GM12865 (cell line): ENCODE data around the gene CREBBP.

ENCODE experiments used
- DNase-seq: peaks from one replicate; pipeline ENCODE4 v3.0.0; 2010; ENCODE audit warnings: low read depth
- H3K4me3 ChIP-seq: 2 replicates; pipeline ENCODE4 v1.5.1; 2011; ENCODE audit warnings: mild to moderate bottlenecking, low read depth, low read length, control low read depth
- TF ChIP-seq, protein P1 (sequence below): IDR thresholded peaks from 2 replicates; pipeline ENCODE4 v1.5.1; 2011; ENCODE audit warnings: low read length, control low read depth, low read depth, inconsistent platforms; ENCODE audit not compliant: insufficient read depth; ENCODE audit errors: missing control alignments

Gene CREBBP

DNA sequence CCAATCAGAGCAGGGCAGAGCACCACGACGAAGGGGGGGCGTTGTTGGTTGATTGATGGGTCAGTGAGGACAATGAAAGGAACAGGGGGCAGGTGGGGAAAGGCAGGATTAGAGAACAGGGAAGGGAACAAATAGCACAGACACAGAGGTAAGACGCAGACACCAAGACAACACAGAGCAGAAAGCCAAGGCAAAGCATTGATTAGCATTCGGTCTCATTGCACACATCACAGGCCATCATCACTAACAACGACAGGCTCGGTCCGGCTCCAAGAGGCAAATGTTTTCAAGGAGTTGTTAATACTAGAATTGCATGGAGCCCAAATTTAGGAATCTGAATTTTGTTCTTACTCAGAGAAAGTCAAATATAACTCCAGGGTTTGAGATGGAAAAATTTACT, 128.6 kb downstream of the CREBBP start:
- TF ChIP-seq, protein P1, sequence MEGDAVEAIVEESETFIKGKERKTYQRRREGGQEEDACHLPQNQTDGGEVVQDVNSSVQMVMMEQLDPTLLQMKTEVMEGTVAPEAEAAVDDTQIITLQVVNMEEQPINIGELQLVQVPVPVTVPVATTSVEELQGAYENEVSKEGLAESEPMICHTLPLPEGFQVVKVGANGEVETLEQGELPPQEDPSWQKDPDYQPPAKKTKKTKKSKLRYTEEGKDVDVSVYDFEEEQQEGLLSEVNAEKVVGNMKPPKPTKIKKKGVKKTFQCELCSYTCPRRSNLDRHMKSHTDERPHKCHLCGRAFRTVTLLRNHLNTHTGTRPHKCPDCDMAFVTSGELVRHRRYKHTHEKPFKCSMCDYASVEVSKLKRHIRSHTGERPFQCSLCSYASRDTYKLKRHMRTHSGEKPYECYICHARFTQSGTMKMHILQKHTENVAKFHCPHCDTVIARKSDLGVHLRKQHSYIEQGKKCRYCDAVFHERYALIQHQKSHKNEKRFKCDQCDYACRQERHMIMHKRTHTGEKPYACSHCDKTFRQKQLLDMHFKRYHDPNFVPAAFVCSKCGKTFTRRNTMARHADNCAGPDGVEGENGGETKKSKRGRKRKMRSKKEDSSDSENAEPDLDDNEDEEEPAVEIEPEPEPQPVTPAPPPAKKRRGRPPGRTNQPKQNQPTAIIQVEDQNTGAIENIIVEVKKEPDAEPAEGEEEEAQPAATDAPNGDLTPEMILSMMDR, result no peak
- DNase-seq, result no peak
- H3K4me3 ChIP-seq, result no peak overlapping the region

DNA sequence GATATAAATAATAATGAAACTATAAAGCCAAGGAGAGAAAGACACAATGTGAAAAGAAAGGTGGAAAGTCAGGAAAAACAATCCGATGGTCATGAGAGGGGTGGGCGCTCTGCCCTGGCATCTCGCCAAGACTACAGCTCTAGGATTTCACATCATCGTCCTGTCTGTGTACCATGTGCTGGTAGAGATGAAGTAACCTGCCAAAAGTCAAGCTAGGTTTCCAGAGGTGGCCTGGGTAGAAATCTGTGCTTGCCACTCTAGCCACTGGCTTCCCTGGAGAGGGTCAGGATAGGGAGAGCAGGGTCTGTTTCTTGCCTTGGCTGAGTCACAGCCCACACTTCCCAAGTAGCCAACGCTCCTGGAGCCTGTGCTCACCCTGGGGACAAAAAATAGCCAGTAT, 132.2 kb downstream of the CREBBP start:
- H3K4me3 ChIP-seq, result no peak overlapping the region
- TF ChIP-seq, protein P1, result no peak
- DNase-seq, result no peak

DNA sequence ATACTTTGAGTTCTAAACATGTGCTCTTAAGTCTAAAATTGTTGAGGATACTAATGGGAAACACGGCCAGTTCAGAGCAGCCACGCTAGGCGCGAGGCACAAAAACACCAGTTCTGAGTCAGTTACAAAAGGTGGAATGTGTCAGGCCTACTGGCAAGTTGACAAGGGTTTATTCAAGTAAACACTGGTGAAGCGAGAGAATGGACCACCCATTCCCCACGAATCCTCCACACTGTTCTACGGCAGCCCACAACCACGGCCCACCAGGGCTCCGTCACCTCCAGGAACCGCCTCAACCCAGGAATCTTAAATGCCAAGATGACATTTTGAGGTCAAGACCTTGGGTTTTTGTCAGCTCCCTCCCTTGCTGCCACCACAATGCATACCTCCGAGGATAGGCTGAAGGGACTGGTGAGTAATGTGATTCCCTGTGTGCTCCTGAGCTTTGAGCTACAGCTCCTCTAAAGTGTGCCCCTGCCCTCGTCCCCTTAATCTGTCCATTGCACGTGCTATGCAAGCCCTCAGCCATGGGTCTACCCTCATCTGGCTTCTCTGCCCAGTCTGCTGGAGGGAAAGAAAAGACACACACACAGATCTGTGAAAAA, 134.7 kb downstream of the CREBBP start:
- no peak overlapping the region for H3K4me3 ChIP-seq
- no peak for DNase-seq
- TF ChIP-seq, protein P1, result no peak

DNA sequence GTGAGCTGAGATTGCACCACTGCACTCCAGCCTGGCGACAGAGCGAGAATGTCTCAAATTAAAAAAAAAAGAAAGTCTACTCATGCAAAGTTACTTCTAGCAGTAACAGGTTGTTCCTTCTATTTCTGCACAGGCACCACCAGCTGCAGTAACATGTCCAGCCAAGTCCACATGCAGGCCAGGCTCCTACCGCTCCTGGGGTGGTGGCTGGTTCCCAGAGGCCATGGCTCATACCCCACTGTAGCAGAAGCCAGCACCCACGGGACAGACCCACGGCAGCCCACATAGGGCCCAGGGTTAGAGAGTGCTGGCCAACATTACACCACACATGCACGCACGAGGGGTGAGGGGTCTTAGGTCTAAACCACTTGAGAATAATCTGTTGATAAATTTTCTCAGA, 136.5 kb downstream of the CREBBP start:
- no peak for DNase-seq
- H3K4me3 ChIP-seq, result no peak overlapping the region
- TF ChIP-seq, protein P1, result no peak

DNA sequence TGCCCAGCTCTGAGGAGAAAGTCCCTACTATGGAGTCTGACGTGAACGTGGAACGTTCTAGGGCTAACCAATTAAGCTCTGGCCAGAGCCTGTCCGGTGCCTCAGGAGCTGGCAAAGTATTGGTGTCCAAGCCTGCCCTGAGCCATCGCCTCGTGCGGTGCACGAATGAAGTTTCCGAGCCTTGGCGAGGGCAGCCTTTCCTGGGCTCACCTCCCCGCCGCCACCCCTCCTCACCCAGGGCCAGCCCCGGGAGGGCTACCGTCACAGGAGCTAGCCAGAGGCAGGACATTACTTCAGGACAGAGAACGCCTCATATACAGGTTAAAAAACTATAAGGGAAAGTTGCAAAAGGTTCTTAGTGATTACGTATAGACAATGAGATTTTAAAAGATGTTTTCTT, 139.6 kb downstream of the CREBBP start:
- TF ChIP-seq, protein P1, result no peak
- H3K4me3 ChIP-seq, result no peak overlapping the region
- no peak for DNase-seq

DNA sequence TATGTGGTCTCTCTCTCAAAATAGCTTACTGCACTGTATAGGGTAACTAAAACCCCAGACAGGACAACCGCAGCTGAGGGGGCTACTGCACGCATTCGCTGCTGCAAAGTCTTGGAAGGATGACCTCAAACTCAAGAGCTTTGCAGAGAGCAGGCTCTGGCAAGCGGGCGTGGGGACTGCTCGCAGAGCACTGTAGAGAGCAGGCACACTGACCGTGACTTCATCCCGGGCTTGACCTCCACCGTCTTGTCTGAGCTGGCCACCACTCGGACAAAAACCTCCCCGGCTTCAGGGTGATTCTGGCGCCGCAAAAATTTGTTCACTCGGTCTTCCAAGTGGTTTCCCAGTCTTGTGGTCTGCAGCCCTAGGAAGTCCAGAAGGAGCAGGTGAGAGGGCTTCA, 140.3 kb downstream of the CREBBP start:
- no peak overlapping the region for H3K4me3 ChIP-seq
- TF ChIP-seq, protein P1, result no peak
- DNase-seq, result no peak

DNA sequence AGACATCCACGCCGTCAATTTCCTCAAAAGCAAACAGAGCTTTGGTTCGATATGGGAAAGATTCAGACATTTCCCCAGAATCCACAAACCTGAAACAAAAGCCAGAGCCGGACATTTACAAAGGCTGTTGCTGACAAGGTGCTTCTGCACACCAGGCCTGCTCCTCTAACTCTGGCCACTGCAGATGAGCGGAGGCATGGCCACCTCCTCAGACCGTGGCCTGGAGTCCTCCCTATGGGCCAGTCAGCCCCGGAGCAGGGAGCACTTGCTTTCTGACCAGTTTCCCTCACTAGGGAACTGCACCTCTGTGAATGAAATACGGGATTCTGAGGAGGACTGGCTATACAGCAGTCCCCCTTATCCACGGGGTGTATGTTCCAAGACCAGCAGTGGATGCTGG, 140.9 kb downstream of the CREBBP start:
- no peak overlapping the region for H3K4me3 ChIP-seq
- no peak for DNase-seq
- TF ChIP-seq, protein P1, result no peak
